Stomach (tissue), 4 donors: Measurements from ENCODE around the gene FADS3.

Experiments
- CTCF ChIP-seq, 7 experiments: fragments of 450-650 bp in 4 of 7; fragments of 200-600 bp in 3 of 7; sonication (generic) in 3 of 7; IDR thresholded peaks; one replicate each; pipeline ENCODE4 v1.5.1; 2016 to 2019; ENCODE audit warnings: antibody characterized with exemption in 7 of 7, control low read depth in 2 of 7, mild to moderate bottlenecking in 1 of 7
- POLR2A ChIP-seq, 4 donors: fragments of 450-650 bp; IDR thresholded peaks; one replicate each; pipeline ENCODE4 v1.6.1; 2016; ENCODE audit warnings: antibody characterized with exemption in 4 of 4, control low read depth in 2 of 4, mild to moderate bottlenecking in 1 of 4, moderate library complexity in 1 of 4
- POLR2AphosphoS5 ChIP-seq, 3 donors: sonication (generic); formaldehyde crosslinking; IDR thresholded peaks; one replicate each; pipeline ENCODE4 v1.6.1; 2016; ENCODE audit warnings: antibody characterized with exemption in 3 of 3

- no peak for TF ChIP-seq CTCF (IDR thresholded peaks at IDR 0.05)
- TF ChIP-seq POLR2A (IDR thresholded peaks at IDR 0.05): no peak
- TF ChIP-seq POLR2AphosphoS5 (IDR thresholded peaks at IDR 0.05): no peak
Observed at GRCh38 chr11:61842528-61842820, 48.9 kb downstream of the FADS3 start.
